ENCODE results near the gene PEX13. TPM values are rescaled to one million over a fixed set of nuclear protein-coding genes. Genes with fewer than 3 reads are reported as not detected.
"Not testable (repeated sequence)": the region's sequence is repeated elsewhere in the genome, so short reads cannot be mapped to it uniquely, and the experiment has no call there.

PEX13 gene
- total RNA-seq, 1 experiment from 2014 or later, result 26.3 TPM

DNA sequence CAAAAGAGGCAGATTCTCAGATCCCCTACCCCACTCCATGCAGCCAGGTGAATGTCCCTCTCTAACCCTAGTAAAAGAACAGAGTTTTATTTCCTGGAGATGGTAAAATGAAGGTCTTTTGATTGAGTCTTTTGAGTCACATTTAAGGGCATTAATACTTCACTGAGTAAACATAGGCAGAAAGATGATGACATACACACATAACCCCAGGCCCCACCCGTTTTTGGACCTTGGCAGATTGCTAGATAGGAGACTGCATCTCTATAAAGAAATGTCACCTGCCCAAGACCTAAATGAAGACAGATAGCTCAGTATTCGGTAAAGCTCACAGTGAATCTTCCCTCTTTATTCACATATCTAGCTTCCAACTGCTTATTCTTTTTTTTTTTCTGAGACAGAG lies 28.3 kb upstream of the PEX13 start:
- H3K36me3 ChIP-seq (replicated peaks; ENCODE audit: control insufficient read depth, insufficient read depth, low read length), result no peaks in the 10 kb centered on the region
- H3K4me3 ChIP-seq (ENCODE audit: insufficient read depth, low read depth, low read length), result no peak overlapping the region
- no peak for DNase-seq
- no peaks in the 10 kb centered on the region for H3K27me3 ChIP-seq (ENCODE audit: control insufficient read depth, insufficient read depth, low read length)

DNA sequence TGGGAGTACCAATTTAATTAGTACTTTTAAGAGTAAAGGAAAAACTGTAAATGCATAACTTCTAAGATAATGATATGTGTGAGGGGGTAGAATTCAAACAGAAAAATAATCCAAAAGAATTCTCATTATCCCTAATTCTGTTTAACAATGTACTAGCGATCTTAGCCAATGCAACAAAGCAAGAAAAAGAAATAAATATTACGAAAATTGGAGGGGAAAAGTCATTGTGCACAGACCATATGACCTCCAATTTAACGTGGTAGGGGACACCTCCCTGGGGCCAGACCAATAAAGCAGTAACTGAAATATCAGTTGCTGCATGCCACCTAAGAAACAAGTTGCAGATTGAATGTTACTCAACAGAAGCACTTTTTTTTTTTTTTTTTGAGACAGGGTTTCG lies 25.9 kb upstream of the PEX13 start:
- no peak for DNase-seq
- H3K4me3 ChIP-seq (ENCODE audit: insufficient read depth, low read depth, low read length), result no peak overlapping the region
- no peaks in the 10 kb centered on the region for H3K36me3 ChIP-seq (replicated peaks; ENCODE audit: control insufficient read depth, insufficient read depth, low read length)
- no peaks in the 10 kb centered on the region for H3K27me3 ChIP-seq (ENCODE audit: control insufficient read depth, insufficient read depth, low read length)

DNA sequence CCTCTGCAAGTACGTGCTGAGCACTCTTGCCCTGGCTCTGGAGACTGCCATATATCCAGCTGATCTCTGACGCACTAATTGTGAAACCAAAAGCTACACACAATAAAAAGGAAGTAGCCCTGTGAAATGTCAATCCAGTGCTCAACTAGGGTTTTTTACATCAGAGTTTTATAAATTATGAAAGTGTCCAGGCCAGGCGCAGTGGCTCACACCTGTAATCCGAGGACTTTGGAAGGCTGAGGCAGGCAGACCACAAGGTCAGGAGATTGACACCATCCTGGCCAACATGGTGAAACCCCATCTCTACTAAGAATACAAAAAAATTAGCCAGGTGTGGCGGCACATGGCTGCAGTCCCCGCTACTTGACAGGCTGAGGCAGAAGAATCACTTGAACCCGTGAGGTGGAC lies 24.5 kb upstream of the PEX13 start:
- Histone ChIP-seq H3K27me3 (ENCODE audit: control insufficient read depth, insufficient read depth, low read length) (no peaks in the 10 kb centered on the region), H3K4me3 (ENCODE audit: insufficient read depth, low read depth, low read length) (no peak overlapping the region), H3K36me3 (replicated peaks; ENCODE audit: control insufficient read depth, insufficient read depth, low read length) (no peaks in the 10 kb centered on the region)
- no peak for DNase-seq

DNA sequence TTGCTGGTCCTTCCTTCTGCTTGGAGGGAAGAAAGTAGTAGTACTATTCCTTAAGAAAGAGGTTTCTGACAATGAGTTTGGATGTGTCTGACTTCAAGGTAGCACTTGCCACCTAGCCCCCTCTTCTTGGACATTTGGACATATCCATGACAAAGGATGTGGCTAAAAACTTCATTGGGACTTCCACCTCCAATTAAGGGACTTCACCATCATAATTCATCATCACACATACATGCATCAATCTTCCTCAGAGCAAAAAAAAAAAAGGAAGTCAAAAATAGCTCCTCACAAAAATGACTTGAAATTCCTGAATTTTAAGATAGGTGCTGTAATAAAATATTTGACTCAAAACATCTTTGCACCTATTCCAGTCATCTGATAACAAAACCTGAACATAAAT lies 23.4 kb upstream of the PEX13 start:
- H3K36me3 ChIP-seq (replicated peaks; ENCODE audit: control insufficient read depth, insufficient read depth, low read length), result no peaks in the 10 kb centered on the region
- no peak overlapping the region for H3K4me3 ChIP-seq (ENCODE audit: insufficient read depth, low read depth, low read length)
- no peaks in the 10 kb centered on the region for H3K27me3 ChIP-seq (ENCODE audit: control insufficient read depth, insufficient read depth, low read length)
- no peak for DNase-seq

DNA sequence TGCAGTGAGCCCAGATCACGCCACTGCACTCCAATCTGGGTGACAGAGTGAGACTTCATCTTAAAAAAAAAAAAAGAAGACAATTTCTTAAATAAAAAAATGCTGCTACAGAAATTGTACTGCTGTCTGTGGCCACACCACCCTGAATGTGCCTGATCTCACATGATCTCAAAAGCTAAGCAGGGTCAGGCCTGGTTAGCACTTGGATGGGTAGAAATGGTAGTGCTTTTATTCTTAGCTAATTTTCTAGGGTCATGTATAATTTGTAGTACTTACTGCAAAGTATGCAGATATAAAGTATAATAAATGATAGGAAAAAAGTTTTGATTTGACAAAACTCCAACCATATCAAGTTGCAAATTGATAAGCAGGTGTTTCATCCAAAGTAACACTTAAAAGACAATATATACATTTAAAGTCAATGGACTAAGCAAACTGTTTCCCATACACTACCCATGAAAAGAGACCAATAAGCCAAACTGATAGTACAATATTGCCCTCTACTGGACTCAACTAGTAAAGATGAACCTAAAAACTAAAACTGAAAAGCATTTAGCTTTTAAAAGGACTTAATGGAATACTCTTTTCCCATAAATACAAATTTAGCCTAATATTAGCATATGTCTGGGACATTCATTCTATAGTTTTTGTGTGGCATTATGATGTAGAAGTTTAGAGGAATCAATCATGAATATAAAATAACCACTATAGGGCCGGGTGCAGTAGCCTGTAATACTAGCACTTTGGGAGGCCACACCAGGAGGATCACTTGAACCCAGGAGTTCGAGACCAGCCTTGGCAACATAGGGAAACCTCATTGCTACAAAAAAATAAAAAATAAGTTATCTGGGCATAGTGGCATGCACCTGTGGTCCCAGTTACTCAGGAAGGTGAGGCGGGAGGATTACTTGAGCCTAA lies 18.6 kb upstream of the PEX13 start:
- DNase-seq, result peak; percentile 44
- Histone ChIP-seq H3K27me3 (ENCODE audit: control insufficient read depth, insufficient read depth, low read length) (no peaks in the 10 kb centered on the region), H3K4me3 (ENCODE audit: insufficient read depth, low read depth, low read length) (no peak overlapping the region), H3K36me3 (replicated peaks; ENCODE audit: control insufficient read depth, insufficient read depth, low read length) (no peaks in the 10 kb centered on the region)

DNA sequence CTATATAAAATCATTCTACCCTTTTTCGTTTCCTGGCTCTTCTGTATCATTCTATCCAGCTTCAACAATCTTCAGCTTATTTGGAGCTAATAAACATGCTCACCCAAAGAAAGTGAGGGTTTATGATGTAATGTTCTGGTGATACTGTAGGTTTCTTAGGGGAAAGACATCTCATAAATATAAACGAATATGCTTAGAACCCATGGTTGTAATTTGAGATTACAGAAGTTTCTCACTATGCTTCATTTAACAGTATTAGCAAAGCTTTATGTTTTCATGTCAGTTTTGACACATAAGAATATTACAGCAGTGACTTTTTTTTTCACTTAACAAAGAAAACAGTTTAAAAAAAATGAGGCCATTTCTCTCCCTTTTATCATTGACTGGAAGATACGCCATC lies 11.8 kb upstream of the PEX13 start:
- Histone ChIP-seq H3K27me3 (ENCODE audit: control insufficient read depth, insufficient read depth, low read length) (no peaks in the 10 kb centered on the region), H3K36me3 (replicated peaks; ENCODE audit: control insufficient read depth, insufficient read depth, low read length) (no peaks in the 10 kb centered on the region), H3K4me3 (ENCODE audit: insufficient read depth, low read depth, low read length) (no peak overlapping the region)
- no peak for DNase-seq

DNA sequence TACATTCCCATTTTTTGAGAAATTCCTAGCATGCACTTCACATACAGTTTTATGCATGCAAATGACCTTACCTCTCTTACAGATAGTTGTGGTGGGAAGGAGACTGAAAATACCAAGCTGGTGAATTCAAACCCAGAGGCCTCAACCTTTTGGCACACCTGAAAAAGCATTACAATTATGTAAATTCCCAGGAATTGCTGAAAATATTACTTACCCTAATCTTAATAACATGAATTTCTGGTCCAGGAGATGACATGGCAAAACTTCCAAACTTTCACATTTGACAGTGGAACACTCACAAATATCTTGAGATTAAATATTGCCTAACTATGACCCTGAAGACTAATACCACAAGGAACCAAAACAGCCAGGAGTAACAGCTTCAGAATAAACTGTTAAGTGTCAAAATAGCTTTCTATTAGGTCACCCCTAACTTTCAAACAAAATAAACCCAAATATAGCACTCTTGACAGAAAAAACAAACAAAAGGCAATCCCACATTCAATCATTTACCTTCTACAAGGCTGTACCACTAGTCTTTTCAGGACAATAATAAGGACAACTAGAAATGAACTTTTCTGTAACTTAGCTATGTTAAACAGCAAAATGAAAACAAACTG lies 10.9 kb upstream of the PEX13 start:
- H3K36me3 ChIP-seq (replicated peaks; ENCODE audit: control insufficient read depth, insufficient read depth, low read length), result no peaks in the 10 kb centered on the region
- DNase-seq, result no peak
- H3K4me3 ChIP-seq (ENCODE audit: insufficient read depth, low read depth, low read length), result no peak overlapping the region
- no peaks in the 10 kb centered on the region for H3K27me3 ChIP-seq (ENCODE audit: control insufficient read depth, insufficient read depth, low read length)

DNA sequence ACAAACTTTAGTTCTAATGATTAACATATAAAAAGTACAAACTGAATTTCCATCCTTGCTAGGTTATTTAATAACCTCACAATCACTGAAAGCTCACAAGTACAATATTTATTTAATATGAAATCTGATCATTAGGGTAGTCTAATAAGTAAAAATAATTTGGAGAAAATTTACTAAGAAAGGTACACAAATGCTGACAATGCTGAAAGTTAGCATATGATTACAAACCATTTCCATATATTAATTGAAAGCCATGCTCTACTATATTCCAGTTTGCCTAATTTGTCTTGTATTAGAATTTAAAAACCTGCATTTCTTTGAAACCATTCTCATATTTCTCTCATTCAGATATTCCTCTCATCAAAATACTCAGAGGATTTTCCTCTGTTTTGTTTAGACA lies 8.2 kb upstream of the PEX13 start:
- H3K4me3 ChIP-seq (ENCODE audit: insufficient read depth, low read depth, low read length), result no peak overlapping the region
- DNase-seq, result no peak

DNA sequence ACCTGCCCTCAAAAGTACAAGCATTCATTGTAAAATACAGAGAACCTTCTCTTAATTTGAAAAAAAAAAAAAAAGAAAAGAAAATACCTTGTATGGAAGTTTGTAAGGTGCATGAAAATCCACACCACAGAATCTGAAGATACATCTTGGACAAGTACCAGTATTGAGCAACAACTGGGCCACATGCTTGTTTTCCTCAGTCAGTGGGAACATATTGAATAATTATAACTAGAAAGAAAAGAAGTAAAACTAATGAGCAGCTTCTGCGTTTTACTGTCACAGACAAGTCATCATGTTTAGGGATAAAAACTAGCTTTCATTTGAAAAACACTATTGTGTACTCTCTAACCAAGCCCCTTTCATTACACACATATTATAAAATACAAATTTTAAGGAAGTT lies 5.8 kb upstream of the PEX13 start:
- Histone ChIP-seq H3K36me3 (replicated peaks; ENCODE audit: control insufficient read depth, insufficient read depth, low read length) (no peaks in the 10 kb centered on the region), H3K4me3 (ENCODE audit: insufficient read depth, low read depth, low read length) (no peak overlapping the region), H3K27me3 (ENCODE audit: control insufficient read depth, insufficient read depth, low read length) (no peaks in the 10 kb centered on the region)
- no peak for DNase-seq

More for the DNA sequence above, 8.2 kb upstream of the PEX13 start:
- H3K27me3 ChIP-seq (ENCODE audit: control insufficient read depth, insufficient read depth, low read length), result no peaks in the 10 kb centered on the region
- H3K36me3 ChIP-seq (replicated peaks; ENCODE audit: control insufficient read depth, insufficient read depth, low read length), result no peaks in the 10 kb centered on the region

DNA sequence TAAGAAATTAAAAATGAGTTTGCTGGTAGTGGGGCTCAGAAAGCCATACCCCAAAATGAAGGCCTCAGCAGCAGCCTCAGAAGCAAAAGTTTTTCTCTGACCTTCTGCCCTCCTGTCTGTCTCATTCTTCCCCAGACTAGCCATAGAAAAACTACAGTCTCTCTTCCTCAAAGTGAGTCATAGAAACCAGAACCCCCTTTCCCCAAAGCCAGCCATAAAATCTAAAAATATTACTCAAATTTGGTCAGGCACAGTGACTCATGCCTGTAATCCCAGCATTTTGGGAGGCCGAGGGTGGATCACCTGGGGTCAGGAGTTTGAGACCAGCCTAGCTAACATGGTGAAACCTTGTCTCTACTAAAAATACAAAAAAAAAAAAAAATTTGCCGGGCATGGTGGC lies 5.2 kb upstream of the PEX13 start:
- not testable (repeated sequence) for DNase-seq; H3K27me3 ChIP-seq (ENCODE audit: control insufficient read depth, insufficient read depth, low read length); H3K4me3 ChIP-seq (ENCODE audit: insufficient read depth, low read depth, low read length); H3K36me3 ChIP-seq (replicated peaks; ENCODE audit: control insufficient read depth, insufficient read depth, low read length)

DNA sequence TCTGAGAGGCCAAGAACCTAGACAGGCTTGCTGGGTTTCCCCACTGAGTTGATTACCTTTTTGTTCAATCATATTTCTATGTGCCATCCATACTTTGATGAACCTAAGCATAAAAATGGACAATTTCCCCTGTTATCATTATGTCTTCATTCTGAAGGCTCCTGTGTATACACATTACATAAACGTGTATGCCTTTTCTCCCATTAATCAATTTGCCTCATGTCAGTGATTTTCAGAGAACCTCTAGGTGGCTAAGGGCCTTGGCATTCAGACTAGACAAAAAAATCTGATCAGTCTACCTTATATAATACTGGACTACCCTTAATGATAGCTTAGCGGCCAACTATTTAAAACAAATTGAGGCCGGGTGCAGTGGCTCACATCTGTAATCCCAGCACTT lies 4.1 kb upstream of the PEX13 start:
- H3K36me3 ChIP-seq (replicated peaks; ENCODE audit: control insufficient read depth, insufficient read depth, low read length), result no peaks in the 10 kb centered on the region
- H3K4me3 ChIP-seq (ENCODE audit: insufficient read depth, low read depth, low read length), result no peak overlapping the region

DNA sequence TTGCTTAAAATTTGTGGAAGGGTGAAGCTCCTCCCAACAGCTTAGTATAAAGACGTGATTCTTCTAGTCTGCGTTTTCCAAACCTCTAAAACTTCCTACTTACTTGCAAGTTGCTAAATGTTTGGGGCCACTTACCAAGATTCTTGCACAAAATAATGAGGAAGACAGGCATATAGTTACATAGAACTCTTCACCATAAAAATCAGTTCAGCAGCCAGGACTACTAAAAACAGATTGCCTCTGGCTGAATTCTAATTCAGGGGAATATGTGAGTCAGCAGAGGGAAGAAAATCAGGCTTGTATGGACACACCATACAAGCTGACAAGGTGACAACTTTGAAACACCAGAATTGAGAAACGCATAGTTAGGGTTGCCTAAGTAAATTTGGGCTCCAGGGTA lies 2.8 kb upstream of the PEX13 start:
- no peak for DNase-seq
- Histone ChIP-seq H3K27me3 (ENCODE audit: control insufficient read depth, insufficient read depth, low read length) (no peaks in the 10 kb centered on the region), H3K4me3 (ENCODE audit: insufficient read depth, low read depth, low read length) (no peak overlapping the region), H3K36me3 (replicated peaks; ENCODE audit: control insufficient read depth, insufficient read depth, low read length) (no peaks in the 10 kb centered on the region)

More for the DNA sequence above, 4.1 kb upstream of the PEX13 start:
- no peaks in the 10 kb centered on the region for H3K27me3 ChIP-seq (ENCODE audit: control insufficient read depth, insufficient read depth, low read length)
- no peak for DNase-seq

DNA sequence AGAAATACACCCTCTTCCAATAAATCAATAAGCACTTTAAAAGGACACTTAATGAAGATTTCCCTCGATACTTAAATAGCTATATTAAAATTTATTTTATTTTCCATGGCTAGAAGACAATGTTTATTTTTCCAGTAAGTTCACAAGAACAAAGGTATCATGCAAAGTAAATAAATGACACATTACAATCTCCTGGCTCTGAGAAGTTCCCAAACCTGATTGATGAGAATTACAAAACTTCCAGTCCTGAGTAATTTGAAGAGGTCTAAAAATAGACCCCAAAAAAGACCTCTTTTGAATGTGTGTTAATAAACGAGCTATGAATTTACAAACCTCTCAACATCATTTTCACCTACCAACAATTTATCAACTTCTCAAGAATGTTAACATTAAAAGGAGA lies 1.5 kb upstream of the PEX13 start:
- Histone ChIP-seq H3K4me3 (ENCODE audit: insufficient read depth, low read depth, low read length) (no peak overlapping the region), H3K36me3 (replicated peaks; ENCODE audit: control insufficient read depth, insufficient read depth, low read length) (no peaks in the 10 kb centered on the region), H3K27me3 (ENCODE audit: control insufficient read depth, insufficient read depth, low read length) (no peaks in the 10 kb centered on the region)
- DNase-seq, result no peak

DNA sequence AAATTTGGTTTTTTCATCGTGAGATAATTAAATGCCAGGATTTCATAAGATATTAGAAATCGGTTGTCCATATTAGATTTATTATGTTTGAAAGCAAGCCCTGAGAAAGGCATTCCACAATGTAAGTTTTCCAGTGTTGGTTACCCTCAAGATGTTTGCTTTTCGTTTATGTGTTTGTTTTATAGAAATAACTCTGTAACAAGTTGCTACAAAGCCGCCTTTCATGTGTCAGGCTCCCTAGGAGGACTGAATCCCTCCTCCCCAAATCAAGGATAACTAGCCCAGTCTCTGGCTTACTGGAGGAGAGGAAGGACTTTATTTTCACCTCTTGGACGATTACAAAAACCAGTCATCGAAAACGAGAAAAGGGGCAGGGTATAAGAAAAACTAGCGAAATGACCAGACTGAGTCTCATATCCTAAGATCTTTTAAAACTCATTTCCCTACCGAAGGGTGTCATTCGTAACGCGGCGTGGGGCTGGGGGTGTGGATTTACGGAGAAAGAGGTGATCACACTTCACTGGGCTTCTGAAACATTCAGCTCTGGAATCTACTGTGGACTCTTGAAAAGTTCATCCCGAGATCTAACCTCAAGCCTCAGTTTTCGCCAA lies 1.0 kb upstream of the PEX13 start:
- peak; percentile 13 for DNase-seq
- no peaks in the 10 kb centered on the region for H3K27me3 ChIP-seq (ENCODE audit: control insufficient read depth, insufficient read depth, low read length)
- 0 out of 2 replicates have a peak, but pooled peaks cover 1% of the 10 kb centered on the region for H3K36me3 ChIP-seq (replicated peaks; ENCODE audit: control insufficient read depth, insufficient read depth, low read length)
- peak overlapping the region; percentile 60 for H3K4me3 ChIP-seq (ENCODE audit: insufficient read depth, low read depth, low read length)

DNA sequence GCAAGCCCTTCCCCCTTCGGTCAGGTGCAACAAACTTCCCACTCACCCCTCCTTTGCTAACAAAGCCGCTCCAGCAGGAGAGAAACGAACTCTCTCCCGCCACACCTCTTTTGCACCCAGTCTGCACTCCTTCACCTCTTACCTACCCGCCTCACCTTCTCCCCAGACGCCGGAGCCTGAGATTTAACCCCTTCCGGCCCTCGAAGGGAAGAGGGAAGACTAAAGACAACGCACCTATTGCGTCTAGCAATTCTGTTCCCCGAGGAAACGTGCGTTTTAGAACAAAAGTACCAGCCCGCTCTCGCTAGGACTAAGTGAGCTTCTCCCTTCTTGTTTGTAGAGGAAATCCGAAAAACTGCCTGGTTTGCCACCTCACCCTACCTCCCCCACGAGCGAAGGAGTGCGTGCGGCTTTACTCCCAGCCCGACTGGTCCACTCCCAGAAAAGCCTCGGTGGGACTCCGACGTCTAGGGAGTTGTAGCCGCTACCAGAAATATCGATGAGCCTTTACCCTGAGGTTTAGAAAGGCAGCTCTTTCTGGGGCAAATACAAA lies 441 bp upstream of the PEX13 start:
- Histone ChIP-seq H3K36me3 (replicated peaks; ENCODE audit: control insufficient read depth, insufficient read depth, low read length) (0 out of 2 replicates have a peak, but pooled peaks cover 1% of the 10 kb centered on the region), H3K27me3 (ENCODE audit: control insufficient read depth, insufficient read depth, low read length) (no peaks in the 10 kb centered on the region), H3K4me3 (ENCODE audit: insufficient read depth, low read depth, low read length) (peak overlapping the region; percentile 60)
- peak; percentile 76 for DNase-seq
